Measurements from ENCODE around the gene CSDE1.

GRCh38 chr1:114770989-114771388 is 13.2 kb upstream of the CSDE1 start:
- TF ChIP-seq, protein P1, sequence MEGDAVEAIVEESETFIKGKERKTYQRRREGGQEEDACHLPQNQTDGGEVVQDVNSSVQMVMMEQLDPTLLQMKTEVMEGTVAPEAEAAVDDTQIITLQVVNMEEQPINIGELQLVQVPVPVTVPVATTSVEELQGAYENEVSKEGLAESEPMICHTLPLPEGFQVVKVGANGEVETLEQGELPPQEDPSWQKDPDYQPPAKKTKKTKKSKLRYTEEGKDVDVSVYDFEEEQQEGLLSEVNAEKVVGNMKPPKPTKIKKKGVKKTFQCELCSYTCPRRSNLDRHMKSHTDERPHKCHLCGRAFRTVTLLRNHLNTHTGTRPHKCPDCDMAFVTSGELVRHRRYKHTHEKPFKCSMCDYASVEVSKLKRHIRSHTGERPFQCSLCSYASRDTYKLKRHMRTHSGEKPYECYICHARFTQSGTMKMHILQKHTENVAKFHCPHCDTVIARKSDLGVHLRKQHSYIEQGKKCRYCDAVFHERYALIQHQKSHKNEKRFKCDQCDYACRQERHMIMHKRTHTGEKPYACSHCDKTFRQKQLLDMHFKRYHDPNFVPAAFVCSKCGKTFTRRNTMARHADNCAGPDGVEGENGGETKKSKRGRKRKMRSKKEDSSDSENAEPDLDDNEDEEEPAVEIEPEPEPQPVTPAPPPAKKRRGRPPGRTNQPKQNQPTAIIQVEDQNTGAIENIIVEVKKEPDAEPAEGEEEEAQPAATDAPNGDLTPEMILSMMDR (IDR thresholded peaks at IDR 0.05) = no peak
- no peak for TF ChIP-seq POLR2A (IDR thresholded peaks at IDR 0.05)

Measured in lower leg skin (tissue), 3 donors.